Thyroid gland (tissue), 4 donors: ENCODE results near the gene GCNT2.

ENCODE experiments used
- POLR2A ChIP-seq, 2 donors: fragments of 450-650 bp; IDR thresholded peaks; one replicate each; pipeline ENCODE4 v1.6.1; 2017; ENCODE audit warnings: antibody characterized with exemption in 2 of 2, mild to moderate bottlenecking in 2 of 2, moderate library complexity in 1 of 2
- TF ChIP-seq, protein P1 (sequence below), 6 experiments: fragments of 200-600 bp in 3 of 6; fragments of 450-650 bp in 3 of 6; sonication (generic) in 3 of 6; IDR thresholded peaks; one replicate each; pipeline ENCODE4 v1.5.1; 2016 to 2019; ENCODE audit warnings: antibody characterized with exemption in 6 of 6, mild to moderate bottlenecking in 2 of 6, inconsistent platforms in 1 of 6, moderate library complexity in 1 of 6

DNA sequence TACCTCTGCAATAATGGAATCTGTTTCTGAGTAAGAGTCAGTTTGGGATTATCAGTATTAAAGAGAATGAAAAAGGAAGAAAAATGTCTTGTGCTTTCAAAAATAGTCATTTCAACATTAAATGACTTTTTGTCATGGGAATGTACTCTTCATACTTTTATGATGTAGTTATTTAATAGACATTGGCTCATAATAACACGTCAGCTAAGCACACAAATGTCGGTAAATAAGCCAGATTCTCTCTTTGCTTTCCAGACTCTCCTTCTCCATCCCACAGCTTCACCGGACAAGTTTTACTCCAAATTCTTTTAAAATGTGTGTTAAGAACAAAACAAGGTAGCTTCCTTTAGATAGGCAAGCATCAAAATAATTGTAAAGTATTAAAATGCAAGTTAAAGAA lies 97.3 kb downstream of the GCNT2 start:
- no peak for TF ChIP-seq POLR2A (IDR thresholded peaks at IDR 0.05)
- TF ChIP-seq, protein P1, sequence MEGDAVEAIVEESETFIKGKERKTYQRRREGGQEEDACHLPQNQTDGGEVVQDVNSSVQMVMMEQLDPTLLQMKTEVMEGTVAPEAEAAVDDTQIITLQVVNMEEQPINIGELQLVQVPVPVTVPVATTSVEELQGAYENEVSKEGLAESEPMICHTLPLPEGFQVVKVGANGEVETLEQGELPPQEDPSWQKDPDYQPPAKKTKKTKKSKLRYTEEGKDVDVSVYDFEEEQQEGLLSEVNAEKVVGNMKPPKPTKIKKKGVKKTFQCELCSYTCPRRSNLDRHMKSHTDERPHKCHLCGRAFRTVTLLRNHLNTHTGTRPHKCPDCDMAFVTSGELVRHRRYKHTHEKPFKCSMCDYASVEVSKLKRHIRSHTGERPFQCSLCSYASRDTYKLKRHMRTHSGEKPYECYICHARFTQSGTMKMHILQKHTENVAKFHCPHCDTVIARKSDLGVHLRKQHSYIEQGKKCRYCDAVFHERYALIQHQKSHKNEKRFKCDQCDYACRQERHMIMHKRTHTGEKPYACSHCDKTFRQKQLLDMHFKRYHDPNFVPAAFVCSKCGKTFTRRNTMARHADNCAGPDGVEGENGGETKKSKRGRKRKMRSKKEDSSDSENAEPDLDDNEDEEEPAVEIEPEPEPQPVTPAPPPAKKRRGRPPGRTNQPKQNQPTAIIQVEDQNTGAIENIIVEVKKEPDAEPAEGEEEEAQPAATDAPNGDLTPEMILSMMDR (IDR thresholded peaks at IDR 0.05), result no peak
